Right atrium auricular region (tissue), 2 donors: ENCODE data around the gene SCYGR1. TPM values are rescaled to one million over a fixed set of nuclear protein-coding genes. Genes with fewer than 3 reads are reported as not detected.

Experiments
- DNase-seq: peaks from one replicate; pipeline ENCODE4 v3.0.0-alpha.2; 2019; ENCODE audit warnings: low spot score
- H3K27ac ChIP-seq, 2 donors: fragments of 200-600 bp; sonication (generic); 1 replicate in 1 of 2; 2 replicates in 1 of 2; pipeline ENCODE4 v1.5.1; 2016 to 2019
- H3K27me3 ChIP-seq, 2 donors: fragments of 200-600 bp; sonication (generic); one replicate each; pipeline versions ENCODE4 v1.5.1 to v1.6.0; 2017 to 2019
- H3K36me3 ChIP-seq: fragments of 200-600 bp; sonication (generic); one replicate; pipeline ENCODE4 v1.5.1; 2016
- H3K4me1 ChIP-seq, 2 donors: fragments of 200-600 bp; sonication (generic); one replicate each; pipeline versions ENCODE4 v1.5.1 to v1.6.0; 2017 to 2019
- H3K4me3 ChIP-seq, 2 donors: fragments of 200-600 bp; sonication (generic); 1 replicate in 1 of 2; 2 replicates in 1 of 2; pipeline ENCODE4 v1.5.1; 2017 to 2019; ENCODE audit warnings: mild to moderate bottlenecking in 1 of 2, moderate library complexity in 1 of 2
- H3K9me3 ChIP-seq, 2 donors: fragments of 200-600 bp; sonication (generic); one replicate each; pipeline ENCODE4 v1.5.1; 2019
- total RNA-seq, 2 donors: library from RNA; depleted of rRNA; stranded (reverse); fragments of >200 nt; gene quantifications; one replicate each; pipeline ENCODE4 v1.1.0, GENCODE V29; 2016
- TF ChIP-seq, protein P1 (sequence below), 2 donors: fragments of 200-600 bp; sonication (generic); IDR thresholded peaks; one replicate each; pipeline ENCODE4 v1.5.1; 2019; ENCODE audit warnings: antibody characterized with exemption in 2 of 2

The SCYGR1 gene
- total RNA-seq, 2 donors from 2014 or later, result not detected

DNA sequence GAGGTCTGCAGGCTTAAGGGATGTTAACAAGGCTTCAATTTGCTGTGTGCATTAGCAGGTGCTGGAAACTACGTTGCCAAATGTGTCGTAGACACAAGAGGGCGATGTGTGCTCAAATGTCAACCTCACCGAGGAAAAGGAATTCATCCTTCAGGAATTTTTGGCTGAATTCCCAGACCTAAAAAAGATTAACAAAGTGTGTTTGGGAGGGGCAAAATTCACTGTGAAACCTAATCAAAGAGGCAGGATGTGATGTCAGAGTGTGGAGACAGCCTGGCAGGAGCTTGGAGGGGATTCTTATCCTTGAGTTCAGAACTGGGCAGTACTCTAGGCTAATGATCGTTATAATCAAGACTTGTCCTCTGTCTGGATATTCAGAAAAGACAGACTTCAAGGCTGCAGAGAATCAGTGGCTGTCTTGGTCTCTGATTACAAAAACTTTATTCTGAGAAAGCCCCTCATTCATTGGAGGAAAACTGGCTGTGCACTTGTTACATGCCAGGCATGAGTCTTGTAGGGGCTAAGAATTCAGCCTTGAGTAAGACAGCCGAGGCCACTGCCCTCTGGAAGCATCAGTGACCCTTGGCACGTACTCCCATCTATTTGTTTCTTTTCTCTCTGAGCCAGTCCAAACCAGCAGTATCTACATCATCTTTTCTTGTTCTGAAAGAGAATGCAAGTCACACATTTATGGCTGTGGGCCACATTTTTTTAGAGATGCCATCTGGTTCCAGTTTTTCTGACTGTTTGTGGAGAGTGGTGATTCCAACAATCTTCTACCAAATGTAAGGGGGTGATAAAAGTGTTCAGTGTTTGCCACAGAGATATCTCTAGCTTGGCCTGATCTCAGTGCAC, 18.7 kb upstream of the SCYGR1 start:
- TF ChIP-seq, protein P1, sequence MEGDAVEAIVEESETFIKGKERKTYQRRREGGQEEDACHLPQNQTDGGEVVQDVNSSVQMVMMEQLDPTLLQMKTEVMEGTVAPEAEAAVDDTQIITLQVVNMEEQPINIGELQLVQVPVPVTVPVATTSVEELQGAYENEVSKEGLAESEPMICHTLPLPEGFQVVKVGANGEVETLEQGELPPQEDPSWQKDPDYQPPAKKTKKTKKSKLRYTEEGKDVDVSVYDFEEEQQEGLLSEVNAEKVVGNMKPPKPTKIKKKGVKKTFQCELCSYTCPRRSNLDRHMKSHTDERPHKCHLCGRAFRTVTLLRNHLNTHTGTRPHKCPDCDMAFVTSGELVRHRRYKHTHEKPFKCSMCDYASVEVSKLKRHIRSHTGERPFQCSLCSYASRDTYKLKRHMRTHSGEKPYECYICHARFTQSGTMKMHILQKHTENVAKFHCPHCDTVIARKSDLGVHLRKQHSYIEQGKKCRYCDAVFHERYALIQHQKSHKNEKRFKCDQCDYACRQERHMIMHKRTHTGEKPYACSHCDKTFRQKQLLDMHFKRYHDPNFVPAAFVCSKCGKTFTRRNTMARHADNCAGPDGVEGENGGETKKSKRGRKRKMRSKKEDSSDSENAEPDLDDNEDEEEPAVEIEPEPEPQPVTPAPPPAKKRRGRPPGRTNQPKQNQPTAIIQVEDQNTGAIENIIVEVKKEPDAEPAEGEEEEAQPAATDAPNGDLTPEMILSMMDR (IDR thresholded peaks at IDR 0.05), result peak; percentile 49 to 78
- H3K27ac ChIP-seq, result peak overlapping the region; percentile 70 to 76
- no peaks in the 10 kb centered on the region for H3K27me3 ChIP-seq
- H3K9me3 ChIP-seq, result no peaks in the 10 kb centered on the region
- DNase-seq, result peak; percentile 83
- H3K36me3 ChIP-seq, result no peaks in the 10 kb centered on the region
- H3K4me3 ChIP-seq, result no peak overlapping the region
- H3K4me1 ChIP-seq, result peaks cover 0 to 13% of the 10 kb centered on the region in 2 donors

DNA sequence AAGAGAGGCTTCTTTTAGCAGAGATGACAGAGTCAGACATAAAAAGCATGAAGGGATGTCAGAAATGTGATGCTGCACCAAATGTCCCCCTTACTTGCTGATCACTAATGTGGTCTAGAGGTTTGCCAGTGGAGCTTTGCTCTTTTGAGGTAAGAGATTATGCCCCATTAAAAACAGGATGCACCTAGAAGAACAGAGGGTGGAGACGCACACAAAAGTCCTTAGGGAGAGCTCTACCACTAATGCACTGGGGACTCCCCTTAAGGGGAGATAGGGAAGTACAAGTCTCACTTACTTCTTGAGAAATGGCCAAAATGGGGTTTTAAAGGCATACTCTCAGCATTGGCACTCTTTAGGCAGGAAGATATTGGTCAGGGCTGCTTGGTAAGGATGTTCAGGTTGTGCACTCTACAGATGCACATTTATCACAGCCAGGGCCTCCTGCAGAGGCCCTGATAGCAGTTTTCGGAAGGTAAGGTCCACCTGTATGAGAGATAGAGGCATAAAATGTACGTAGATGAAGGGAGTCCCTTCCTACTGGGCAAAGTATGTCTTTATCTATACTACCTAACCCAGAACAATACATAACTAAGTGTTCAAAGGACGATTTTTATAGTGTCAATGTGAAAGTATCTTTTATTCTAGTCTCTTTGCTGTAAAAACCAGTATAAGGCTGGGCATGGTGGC, 17.0 kb upstream of the SCYGR1 start:
- H3K9me3 ChIP-seq, result no peaks in the 10 kb centered on the region
- H3K27me3 ChIP-seq, result no peaks in the 10 kb centered on the region
- TF ChIP-seq, protein P1 (IDR thresholded peaks at IDR 0.05), result no peak
- no peak for DNase-seq
- no peaks in the 10 kb centered on the region for H3K36me3 ChIP-seq
- peaks cover 0 to 13% of the 10 kb centered on the region in 2 donors for H3K4me1 ChIP-seq
- H3K4me3 ChIP-seq, result no peak overlapping the region
- H3K27ac ChIP-seq, result no peak overlapping the region

DNA sequence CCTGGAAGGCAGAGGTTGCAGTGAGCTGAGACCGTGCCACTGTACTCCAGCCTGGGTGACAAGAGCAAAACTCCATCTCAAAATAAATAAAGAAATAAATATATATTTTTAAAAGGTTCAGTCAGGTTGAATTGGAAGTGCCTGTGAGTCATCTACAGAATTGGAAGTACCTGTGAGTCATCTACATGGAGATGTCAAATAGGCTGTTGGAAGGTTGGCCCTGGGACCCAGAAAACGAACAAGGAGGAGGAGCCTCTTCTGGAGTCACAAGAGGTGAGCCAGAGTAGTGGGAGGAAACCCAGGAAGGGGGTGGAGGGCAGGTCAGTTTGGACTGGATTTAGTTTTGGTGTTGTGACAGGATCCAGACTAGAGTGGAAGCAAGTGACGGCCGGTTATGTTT, 15.2 kb upstream of the SCYGR1 start:
- H3K9me3 ChIP-seq, result no peaks in the 10 kb centered on the region
- TF ChIP-seq, protein P1 (IDR thresholded peaks at IDR 0.05), result no peak

DNA sequence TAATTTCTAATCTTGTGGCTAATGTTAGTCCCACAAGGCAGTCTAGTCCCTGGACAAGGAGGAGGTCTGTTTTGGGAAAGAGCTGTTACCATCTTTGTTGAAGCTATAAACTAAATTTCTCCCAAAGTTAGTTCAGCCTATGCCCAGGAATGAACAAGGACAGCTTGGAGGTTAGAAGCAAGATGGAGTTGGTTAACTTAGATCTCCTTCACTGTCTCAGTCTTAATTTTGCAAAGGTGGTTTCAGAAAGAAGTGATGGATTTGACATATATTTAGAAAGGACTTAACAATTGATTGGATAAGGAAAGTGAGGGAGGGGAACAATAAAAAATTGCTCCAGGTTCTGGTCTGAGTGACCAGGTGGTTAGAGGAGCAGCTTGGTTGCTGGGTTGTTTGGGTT, 14.6 kb upstream of the SCYGR1 start:
- peaks cover 0 to 13% of the 10 kb centered on the region in 2 donors for H3K4me1 ChIP-seq
- no peak for DNase-seq
- no peak overlapping the region for H3K27ac ChIP-seq
- no peaks in the 10 kb centered on the region for H3K9me3 ChIP-seq
- TF ChIP-seq, protein P1 (IDR thresholded peaks at IDR 0.05), result no peak
- no peaks in the 10 kb centered on the region for H3K27me3 ChIP-seq
- H3K36me3 ChIP-seq, result no peaks in the 10 kb centered on the region
- no peak overlapping the region for H3K4me3 ChIP-seq

More for the DNA sequence above, 15.2 kb upstream of the SCYGR1 start:
- Histone ChIP-seq H3K4me3 (no peak overlapping the region), H3K27me3 (no peaks in the 10 kb centered on the region), H3K36me3 (no peaks in the 10 kb centered on the region), H3K4me1 (peaks cover 0 to 13% of the 10 kb centered on the region in 2 donors), H3K27ac (no peak overlapping the region)
- peak; percentile 42 for DNase-seq

DNA sequence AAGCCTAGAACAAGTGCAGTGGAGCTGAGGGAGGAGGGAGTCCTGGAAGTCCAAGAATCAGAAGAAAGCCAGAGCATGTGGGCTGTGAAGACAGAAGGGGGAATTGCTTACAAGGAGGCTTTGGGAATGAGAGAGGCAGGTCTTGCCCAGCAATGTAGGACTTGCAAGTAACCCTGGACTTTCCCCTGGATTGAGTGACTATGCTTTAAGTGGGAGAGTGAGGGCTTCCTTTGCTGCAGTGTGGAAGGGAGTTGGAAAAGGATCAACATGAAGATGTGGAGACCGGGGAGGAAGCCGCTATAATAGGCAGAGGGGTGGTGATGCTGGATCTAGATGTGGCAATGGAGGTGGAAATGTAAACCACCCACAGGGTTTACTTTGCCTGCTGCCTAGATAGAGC, 13.8 kb upstream of the SCYGR1 start:
- peaks cover 0 to 8% of the 10 kb centered on the region in 2 donors for H3K4me1 ChIP-seq
- TF ChIP-seq, protein P1 (IDR thresholded peaks at IDR 0.05), result no peak
- H3K36me3 ChIP-seq, result no peaks in the 10 kb centered on the region
- H3K27ac ChIP-seq, result no peak overlapping the region
- H3K4me3 ChIP-seq, result no peak overlapping the region
- no peaks in the 10 kb centered on the region for H3K9me3 ChIP-seq
- no peak for DNase-seq
- no peaks in the 10 kb centered on the region for H3K27me3 ChIP-seq
